ENCODE measurements around the gene CD99L2.

Gene CD99L2

GRCh38 chrX:150792949-150793527, 105.4 kb downstream of the CD99L2 start:
- DNase-seq (ENCODE audit: low spot score): no peak

DNA sequence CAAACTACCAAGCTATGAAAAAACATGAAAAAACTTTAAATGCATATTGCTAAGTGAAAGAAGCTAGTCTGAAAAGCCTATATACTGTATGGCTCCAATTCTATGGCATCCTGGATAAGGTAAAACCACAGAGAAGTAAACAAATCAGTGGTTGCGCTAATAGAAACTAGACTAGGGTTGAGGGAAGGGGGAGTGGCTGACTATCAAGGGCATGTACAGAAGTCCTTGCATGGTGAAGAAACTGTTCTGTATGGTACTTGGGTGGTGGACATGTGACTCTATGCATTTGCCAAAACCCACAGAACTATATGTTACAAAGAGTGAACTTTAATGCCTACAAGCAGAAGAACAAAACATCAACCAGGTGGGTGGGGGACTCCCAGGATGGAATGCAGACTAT, 108.4 kb downstream of the CD99L2 start:
- no peak for DNase-seq (ENCODE audit: low spot score)

DNA sequence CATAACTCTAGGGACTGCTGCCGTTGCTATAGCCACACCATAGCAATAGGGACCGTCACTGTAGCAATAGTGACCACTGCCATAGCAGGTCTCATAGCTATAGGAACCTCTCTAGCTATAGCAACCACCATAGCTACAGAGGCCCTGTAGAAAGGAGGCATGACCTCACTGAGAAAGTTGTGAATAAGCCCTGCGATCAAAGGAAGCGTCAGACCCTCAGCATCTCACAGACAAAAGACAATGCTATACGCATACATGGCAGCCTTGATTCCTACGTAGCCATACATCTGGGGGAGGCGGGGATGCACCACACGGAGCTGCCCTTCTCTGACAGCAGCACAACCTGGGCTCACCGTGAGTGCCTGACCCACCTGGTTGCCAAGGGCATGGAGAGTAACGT, 116.8 kb downstream of the CD99L2 start:
- DNase-seq (ENCODE audit: low spot score): no peak

- DNase-seq (ENCODE audit: low spot score): no peak
Measured at GRCh38 chrX:150779385-150779784, 119.1 kb downstream of the CD99L2 start.

GRCh38 chrX:150777328-150777992, 121.0 kb downstream of the CD99L2 start:
- DNase-seq (ENCODE audit: low spot score): no peak

GRCh38 chrX:150775569-150776350, 122.7 kb downstream of the CD99L2 start:
- no peak for DNase-seq (ENCODE audit: low spot score)

DNA sequence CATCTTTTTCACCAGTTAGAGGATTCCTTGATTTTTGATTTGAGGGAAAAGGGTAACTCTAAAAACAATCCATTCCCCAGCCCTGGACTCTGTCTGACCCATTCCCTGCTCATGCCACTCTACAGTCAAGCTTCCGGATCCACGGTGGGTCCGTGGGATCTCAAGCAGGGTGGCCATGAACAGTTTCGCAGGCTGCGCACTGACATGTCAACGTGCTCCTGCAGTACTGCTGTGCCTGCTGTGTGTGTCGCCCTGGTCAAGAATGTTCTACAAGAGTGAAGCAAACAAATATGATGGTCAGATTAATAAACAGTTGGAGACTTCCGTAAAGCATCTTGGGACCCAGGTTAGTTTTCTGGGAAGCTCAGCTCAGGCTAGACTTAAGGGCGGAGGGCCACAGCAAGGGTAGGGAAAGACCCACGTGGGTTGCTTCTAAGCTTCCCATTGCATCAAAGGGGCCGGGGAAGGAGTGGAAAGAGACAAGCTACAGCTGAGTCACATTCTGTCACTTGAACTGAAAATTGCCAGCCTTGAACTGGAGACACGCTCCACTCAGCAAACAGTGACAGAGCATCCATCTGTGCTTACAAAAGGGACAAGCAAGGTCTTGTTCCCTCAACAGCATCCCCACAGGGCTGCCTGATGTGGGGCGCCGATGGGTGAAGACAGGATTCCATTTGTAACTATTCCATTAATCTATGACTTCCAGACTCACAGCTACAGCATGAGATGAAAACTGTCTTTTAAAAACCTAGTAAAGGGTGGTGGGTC, 123.5 kb downstream of the CD99L2 start:
- no peak for DNase-seq (ENCODE audit: low spot score)

GRCh38 chrX:150773634-150774033, 124.8 kb downstream of the CD99L2 start:
- no peak for DNase-seq (ENCODE audit: low spot score)

DNA sequence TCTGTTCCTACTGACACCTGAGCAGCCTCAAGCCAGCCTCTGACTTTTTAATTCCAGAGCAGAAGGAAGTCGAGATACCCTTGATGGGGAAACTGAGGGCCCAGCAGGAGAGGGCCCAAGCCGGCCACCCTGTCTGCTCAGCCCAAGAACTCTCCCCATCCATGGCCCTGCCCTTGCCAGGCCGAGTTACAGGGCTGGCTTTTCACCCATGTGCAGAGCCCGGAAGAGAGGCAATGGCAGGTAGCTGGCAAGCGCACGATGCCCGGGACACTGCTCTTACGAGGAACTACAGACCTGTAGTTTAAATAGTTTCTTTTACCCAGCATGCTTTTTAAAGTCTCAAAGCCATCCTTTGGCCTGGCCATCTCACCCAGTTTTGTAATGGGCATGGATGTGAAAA, 125.4 kb downstream of the CD99L2 start:
- no peak for DNase-seq (ENCODE audit: low spot score)

- DNase-seq (ENCODE audit: low spot score): peak; percentile 86
Measured at GRCh38 chrX:150772150-150772970, 126.1 kb downstream of the CD99L2 start.

GRCh38 chrX:150771116-150771515, 127.4 kb downstream of the CD99L2 start:
- DNase-seq (ENCODE audit: low spot score): no peak

DNA sequence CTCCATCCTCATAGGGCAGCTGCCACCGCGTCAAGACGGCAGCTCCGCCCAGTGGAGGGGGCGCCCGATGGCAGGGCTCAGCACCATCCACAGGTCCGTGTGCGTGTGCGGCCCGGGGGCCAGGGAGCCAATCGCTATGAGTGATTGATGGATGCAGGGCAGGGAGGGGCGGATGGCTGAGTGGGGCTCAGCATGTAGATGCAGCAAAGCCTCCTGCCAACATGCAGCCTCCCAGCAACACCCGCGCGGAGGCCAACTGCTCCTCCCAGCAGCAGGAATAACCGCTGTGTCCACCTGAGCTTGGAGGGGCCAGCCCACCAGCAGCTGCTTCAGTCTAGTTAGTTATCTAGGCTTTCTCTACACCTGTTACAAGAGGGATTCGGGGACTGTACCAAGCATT, 127.8 kb downstream of the CD99L2 start:
- no peak for DNase-seq (ENCODE audit: low spot score)

DNA sequence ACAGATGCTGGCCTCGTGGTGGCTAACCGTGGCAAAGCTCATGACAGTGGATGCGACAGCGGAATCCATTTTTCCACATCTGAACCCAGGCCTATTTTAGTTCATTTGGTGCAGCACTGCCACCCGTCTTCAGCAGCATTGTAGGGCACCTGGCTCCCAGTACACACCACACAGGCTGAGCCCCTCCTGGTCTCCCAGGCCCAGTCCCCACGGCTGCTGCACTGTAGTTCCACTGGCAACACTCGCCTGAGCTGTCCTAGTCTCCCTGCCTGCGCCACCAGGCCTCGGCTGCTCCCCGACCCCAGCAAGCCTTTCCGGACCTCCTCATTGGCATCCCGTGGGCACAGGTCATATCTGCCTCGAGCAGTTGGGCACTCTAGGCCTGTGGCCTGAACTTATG, 129.1 kb downstream of the CD99L2 start:
- DNase-seq (ENCODE audit: low spot score): no peak

DNA sequence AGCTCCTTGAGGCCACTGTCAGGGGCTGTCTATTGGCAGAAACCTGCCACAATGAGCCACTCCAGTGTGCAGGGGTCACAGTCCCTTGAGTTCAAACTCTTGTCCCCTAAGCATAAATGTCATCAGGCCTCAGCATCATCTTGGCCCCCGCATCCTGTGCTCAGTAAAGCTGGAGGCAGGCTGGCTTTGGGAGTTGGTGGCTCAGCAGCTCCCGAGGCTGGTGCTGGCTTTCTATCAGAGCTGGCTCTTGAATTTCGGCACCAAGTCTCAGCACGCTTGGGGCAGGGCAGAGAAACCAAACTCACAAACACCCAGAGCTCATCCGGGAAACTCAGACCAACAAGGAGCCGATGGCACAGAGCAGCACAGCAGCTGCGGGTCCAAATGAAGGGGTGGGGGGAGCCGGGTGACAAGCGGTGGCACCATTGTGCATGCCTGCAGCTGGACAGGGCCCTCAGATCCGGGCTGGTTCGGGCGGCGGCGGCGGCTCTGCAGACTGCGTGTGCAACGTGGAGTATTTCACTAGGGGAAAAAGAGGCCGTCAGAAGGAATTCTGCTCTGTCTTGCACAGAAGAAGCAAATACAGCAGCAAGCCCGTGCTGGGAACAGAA, 129.8 kb downstream of the CD99L2 start:
- DNase-seq (ENCODE audit: low spot score): no peak

DNA sequence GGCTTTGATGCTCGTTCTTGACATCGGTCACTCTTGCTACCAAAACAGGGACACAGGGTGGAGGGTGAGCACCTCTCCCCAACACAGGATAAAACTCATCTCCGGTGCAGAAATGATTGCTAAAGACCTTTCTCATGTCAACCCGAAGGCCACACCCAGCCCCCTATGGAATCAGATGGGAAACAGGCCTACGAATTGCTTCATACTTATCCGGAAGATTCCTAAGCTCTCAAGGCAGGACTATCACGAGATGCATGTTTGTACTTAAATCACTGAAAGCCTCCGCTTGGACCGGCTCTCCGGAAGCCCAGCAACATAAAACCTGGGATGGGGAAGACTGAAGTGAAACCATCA, 130.4 kb downstream of the CD99L2 start:
- DNase-seq (ENCODE audit: low spot score): no peak

GRCh38 chrX:150767475-150768131, 130.9 kb downstream of the CD99L2 start:
- DNase-seq (ENCODE audit: low spot score): no peak

- DNase-seq (ENCODE audit: low spot score): no peak
Measured at GRCh38 chrX:150767045-150767395, 131.4 kb downstream of the CD99L2 start.

DNA sequence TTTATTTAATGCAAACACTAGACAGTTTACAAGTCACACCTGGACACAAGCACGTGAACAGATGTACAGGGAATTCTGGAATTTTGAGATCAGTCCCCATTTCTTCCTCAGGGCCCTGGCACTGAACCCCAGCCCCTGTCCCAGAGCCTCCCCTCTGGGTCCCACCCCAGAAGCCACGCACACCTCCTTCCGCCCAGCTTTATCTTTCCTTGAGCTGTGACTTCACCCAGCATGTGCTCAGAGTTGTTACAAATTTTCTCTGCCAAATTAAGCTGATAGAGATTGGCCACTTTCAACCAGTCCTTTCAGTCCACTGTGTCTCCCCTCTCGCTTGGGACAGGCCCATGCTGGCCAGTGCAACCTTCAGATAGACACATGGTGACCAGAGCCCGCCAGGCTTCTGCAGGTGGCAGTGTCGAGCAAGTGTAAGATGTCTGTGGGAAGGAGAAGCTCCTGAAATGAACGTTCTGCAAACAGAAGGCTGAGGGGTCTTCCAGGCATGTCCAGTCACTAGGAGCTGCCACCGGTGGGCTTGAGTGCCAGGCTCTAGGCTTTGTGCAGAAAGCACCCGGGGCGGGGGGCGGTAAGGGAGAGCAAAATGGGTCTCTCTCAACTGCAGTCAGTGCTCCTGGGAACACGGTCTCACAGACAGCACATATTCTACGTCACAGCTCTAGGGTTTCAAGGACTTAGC, 132.0 kb downstream of the CD99L2 start:
- peak; percentile 33 for DNase-seq (ENCODE audit: low spot score)

DNA sequence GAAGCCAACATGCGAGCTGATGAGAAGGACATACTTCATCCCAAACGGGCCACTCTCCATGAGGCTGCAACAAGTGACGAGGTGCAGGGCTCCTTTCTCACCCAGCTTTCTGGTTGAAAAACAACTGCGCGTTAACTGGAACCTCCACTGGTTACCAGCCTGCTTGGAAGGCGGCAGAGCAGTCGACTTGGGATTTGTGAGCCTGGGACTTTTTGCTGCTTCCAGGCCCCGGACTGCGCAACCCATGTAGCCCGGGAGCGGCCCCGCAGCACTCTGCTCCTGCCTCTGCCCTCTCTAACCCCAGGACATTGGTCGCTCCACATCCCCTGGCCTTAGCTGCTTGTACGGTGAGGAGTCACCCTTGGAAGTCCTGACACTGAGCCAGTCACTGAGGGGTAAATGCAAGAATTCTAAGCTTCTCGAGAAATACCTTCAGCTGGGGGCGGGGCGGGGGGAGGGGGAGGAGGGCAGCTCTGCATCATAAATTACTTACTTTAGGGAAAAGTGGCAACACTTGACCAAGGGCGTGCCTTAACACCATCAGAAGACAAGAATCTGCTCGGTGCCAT, 132.6 kb downstream of the CD99L2 start:
- no peak for DNase-seq (ENCODE audit: low spot score)

- DNase-seq (ENCODE audit: low spot score): no peak
Measured at GRCh38 chrX:150765237-150765636, 133.2 kb downstream of the CD99L2 start.
